22Rv1 (cell line): ENCODE results near the gene TMEM14A.

Source experiments
- ZFX ChIP-seq: fragments of 450-650 bp; IDR thresholded peaks from 2 replicates; pipeline ENCODE4 v1.6.1; 2017; ENCODE audit warnings: antibody characterized with exemption, borderline replicate concordance
- TF ChIP-seq, protein P1 (sequence below): fragments of 450-650 bp; IDR thresholded peaks from 2 replicates; pipeline ENCODE4 v1.5.1; 2017; ENCODE audit warnings: mild to moderate bottlenecking

DNA sequence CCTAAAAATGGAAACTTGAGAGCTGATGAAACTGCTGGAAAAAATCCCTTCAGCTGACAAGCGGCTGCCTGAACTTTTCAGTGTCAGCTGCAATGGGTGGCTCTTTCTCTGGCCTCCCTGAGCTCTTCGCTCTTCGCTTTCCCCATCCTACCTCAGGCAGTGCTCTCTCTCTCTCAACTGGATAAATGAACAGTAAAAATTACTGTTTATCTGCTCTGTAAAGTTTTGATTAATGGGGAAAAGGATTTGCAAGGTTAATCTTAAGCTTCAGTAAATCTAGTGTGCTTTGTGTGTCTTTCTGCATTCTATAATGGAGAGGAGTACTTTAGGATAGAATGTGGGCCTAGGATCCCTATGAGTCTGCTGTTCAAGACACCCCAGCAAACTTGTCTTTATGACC, 35.1 kb downstream of the TMEM14A start:
- TF ChIP-seq, protein P1, sequence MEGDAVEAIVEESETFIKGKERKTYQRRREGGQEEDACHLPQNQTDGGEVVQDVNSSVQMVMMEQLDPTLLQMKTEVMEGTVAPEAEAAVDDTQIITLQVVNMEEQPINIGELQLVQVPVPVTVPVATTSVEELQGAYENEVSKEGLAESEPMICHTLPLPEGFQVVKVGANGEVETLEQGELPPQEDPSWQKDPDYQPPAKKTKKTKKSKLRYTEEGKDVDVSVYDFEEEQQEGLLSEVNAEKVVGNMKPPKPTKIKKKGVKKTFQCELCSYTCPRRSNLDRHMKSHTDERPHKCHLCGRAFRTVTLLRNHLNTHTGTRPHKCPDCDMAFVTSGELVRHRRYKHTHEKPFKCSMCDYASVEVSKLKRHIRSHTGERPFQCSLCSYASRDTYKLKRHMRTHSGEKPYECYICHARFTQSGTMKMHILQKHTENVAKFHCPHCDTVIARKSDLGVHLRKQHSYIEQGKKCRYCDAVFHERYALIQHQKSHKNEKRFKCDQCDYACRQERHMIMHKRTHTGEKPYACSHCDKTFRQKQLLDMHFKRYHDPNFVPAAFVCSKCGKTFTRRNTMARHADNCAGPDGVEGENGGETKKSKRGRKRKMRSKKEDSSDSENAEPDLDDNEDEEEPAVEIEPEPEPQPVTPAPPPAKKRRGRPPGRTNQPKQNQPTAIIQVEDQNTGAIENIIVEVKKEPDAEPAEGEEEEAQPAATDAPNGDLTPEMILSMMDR, result no peak
- no peak for TF ChIP-seq ZFX
